Gastrocnemius medialis (tissue), 4 donors: ENCODE results near the gene ZKSCAN8.

Experiments
- CTCF ChIP-seq, 5 experiments: fragments of 450-650 bp in 3 of 5; fragments of 200-600 bp in 2 of 5; sonication (generic) in 2 of 5; IDR thresholded peaks in 4 of 5; conservative IDR thresholded peaks in 1 of 5; 1 replicate in 4 of 5; 2 replicates in 1 of 5; pipeline ENCODE4 v1.5.1; 2016 to 2019; ENCODE audit warnings: antibody characterized with exemption in 5 of 5, mild to moderate bottlenecking in 3 of 5, moderate library complexity in 3 of 5
- POLR2A ChIP-seq, 2 donors: fragments of 450-650 bp; IDR thresholded peaks; one replicate each; pipeline ENCODE4 v1.6.1; 2017; ENCODE audit warnings: antibody characterized with exemption in 2 of 2, mild to moderate bottlenecking in 2 of 2, moderate library complexity in 2 of 2

- TF ChIP-seq POLR2A (IDR thresholded peaks at IDR 0.05) = no peak
- no peak for TF ChIP-seq CTCF (IDR thresholded peaks at IDR 0.05 in 4 of 5, conservative IDR thresholded peaks at IDR 0.05 in 1 of 5)
These were observed 34.2 kb upstream of the ZKSCAN8 start for GRCh38 chr6:28107506-28107905.
